Gastrocnemius medialis (tissue), 4 donors: ENCODE measurements around the gene CAPNS2.

Experiments used
- POLR2A ChIP-seq, 2 donors: fragments of 450-650 bp; IDR thresholded peaks; one replicate each; pipeline ENCODE4 v1.6.1; 2017; ENCODE audit warnings: antibody characterized with exemption in 2 of 2, mild to moderate bottlenecking in 2 of 2, moderate library complexity in 2 of 2
- TF ChIP-seq, protein P1 (sequence below), 5 experiments: fragments of 450-650 bp in 3 of 5; fragments of 200-600 bp in 2 of 5; sonication (generic) in 2 of 5; IDR thresholded peaks in 4 of 5; conservative IDR thresholded peaks in 1 of 5; 1 replicate in 4 of 5; 2 replicates in 1 of 5; pipeline ENCODE4 v1.5.1; 2016 to 2019; ENCODE audit warnings: antibody characterized with exemption in 5 of 5, mild to moderate bottlenecking in 3 of 5, moderate library complexity in 3 of 5

DNA sequence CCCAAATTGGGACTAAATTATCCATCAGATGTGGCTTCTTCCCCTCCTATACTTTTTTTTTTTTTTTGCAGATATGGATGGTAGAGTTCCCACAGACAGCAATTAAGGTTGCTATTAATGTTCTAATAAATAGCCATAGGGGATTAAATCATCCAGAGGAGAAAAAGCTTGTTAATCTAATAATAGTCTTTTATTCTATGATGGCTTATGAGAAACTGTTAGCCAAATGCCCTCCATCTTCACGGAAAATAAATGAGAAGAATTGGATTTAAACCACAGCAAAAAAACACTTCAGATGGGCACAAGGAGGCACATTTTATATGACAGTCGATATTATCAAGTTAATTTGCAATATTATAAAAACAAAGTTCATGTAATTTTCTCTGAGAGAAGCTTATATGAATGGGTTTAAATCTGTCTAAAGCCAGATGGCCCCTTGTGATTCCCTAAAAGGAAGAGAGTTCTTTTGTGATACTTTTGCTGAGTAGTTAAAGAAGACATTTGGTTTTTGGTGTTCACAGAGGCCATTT lies 5.1 kb upstream of the CAPNS2 start:
- TF ChIP-seq, protein P1, sequence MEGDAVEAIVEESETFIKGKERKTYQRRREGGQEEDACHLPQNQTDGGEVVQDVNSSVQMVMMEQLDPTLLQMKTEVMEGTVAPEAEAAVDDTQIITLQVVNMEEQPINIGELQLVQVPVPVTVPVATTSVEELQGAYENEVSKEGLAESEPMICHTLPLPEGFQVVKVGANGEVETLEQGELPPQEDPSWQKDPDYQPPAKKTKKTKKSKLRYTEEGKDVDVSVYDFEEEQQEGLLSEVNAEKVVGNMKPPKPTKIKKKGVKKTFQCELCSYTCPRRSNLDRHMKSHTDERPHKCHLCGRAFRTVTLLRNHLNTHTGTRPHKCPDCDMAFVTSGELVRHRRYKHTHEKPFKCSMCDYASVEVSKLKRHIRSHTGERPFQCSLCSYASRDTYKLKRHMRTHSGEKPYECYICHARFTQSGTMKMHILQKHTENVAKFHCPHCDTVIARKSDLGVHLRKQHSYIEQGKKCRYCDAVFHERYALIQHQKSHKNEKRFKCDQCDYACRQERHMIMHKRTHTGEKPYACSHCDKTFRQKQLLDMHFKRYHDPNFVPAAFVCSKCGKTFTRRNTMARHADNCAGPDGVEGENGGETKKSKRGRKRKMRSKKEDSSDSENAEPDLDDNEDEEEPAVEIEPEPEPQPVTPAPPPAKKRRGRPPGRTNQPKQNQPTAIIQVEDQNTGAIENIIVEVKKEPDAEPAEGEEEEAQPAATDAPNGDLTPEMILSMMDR (IDR thresholded peaks at IDR 0.05 in 4 of 5, conservative IDR thresholded peaks at IDR 0.05 in 1 of 5) = no peak
- no peak for TF ChIP-seq POLR2A (IDR thresholded peaks at IDR 0.05)
